Sigmoid colon (tissue), 7 donors: ENCODE data around the gene EHBP1. TPM values are rescaled to one million over a fixed set of nuclear protein-coding genes. Genes with fewer than 3 reads are reported as not detected.

Experiments
- DNase-seq: peaks from one replicate; pipeline ENCODE4 v3.0.0-alpha.2; 2019
- H3K27ac ChIP-seq, 4 donors: fragments of 200-600 bp; sonication (generic); one replicate each; pipeline ENCODE4 v1.5.1; 2016 to 2019; ENCODE audit warnings: mild to moderate bottlenecking in 1 of 4
- H3K27me3 ChIP-seq, 3 donors: fragments of 200-600 bp; sonication (generic); one replicate each; pipeline ENCODE4 v1.5.1; 2019; ENCODE audit warnings: mild to moderate bottlenecking in 1 of 3
- H3K36me3 ChIP-seq, 4 donors: fragments of 200-600 bp; sonication (generic); one replicate each; pipeline ENCODE4 v1.5.1; 2016 to 2019
- H3K4me1 ChIP-seq, 4 donors: fragments of 200-600 bp; sonication (generic); one replicate each; pipeline ENCODE4 v1.5.1; 2017 to 2019
- H3K4me3 ChIP-seq, 4 donors: fragments of 200-600 bp; sonication (generic); one replicate each; pipeline ENCODE4 v1.5.1; 2017 to 2019; ENCODE audit warnings: mild to moderate bottlenecking in 2 of 4, moderate library complexity in 1 of 4
- H3K9me3 ChIP-seq, 4 donors: fragments of 200-600 bp in 3 of 4; sonication (generic) in 3 of 4; one replicate each; pipeline versions ENCODE4 v1.5.1 to v1.6.1; 2013 to 2019
- EP300 ChIP-seq, 4 donors: sonication (generic); formaldehyde crosslinking; IDR thresholded peaks; one replicate each; pipeline ENCODE4 v1.6.1; 2017; ENCODE audit warnings: antibody characterized with exemption in 4 of 4
- POLR2A ChIP-seq, 2 donors: fragments of 450-650 bp; IDR thresholded peaks; one replicate each; pipeline ENCODE4 v1.6.1; 2016; ENCODE audit warnings: antibody characterized with exemption in 2 of 2, mild to moderate bottlenecking in 2 of 2, moderate library complexity in 2 of 2
- POLR2AphosphoS5 ChIP-seq, 4 donors: sonication (generic); formaldehyde crosslinking; IDR thresholded peaks; one replicate each; pipeline ENCODE4 v1.6.1; 2017; ENCODE audit warnings: antibody characterized with exemption in 4 of 4
- WGBS, 2 donors: extraction: QIAGEN DNeasy Blood & Tissue Kit; methylation state at CpG; one replicate each; pipeline ENCODE4 v1.1.7; 2013; 5-methylcytosine and 5-hydroxymethylcytosine counted together
- intact Hi-C: fragments of 100-400 bp; cut with DNase I; formaldehyde crosslinking; loops from one replicate; pipeline ENCODE4 v1.15.1; 2023
- polyA plus RNA-seq, 3 donors: library from polyadenylated mRNA; stranded (reverse); fragments of 200-250 nt; gene quantifications; one replicate each; pipeline ENCODE4 v1.2.3, GENCODE V29; 2013
- total RNA-seq, 4 donors: library from RNA; depleted of rRNA; stranded (reverse); fragments of >200 nt; gene quantifications; one replicate each; pipeline ENCODE4 v1.1.0, GENCODE V29; 2016
- TF ChIP-seq, protein P1 (sequence below), 4 experiments: fragments of 450-650 bp in 3 of 4; fragments of 200-600 bp in 1 of 4; IDR thresholded peaks; one replicate each; pipeline ENCODE4 v1.5.1; 2016 to 2019; ENCODE audit warnings: antibody characterized with exemption in 4 of 4, mild to moderate bottlenecking in 3 of 4, moderate library complexity in 2 of 4
- donor health status: healthy with polysubstance abuse.
- donor health status: Bipolar disorder and iron deficiency.
- donor health status: healthy.

The EHBP1 gene
- total and polyA plus RNA-seq, 7 donors = 12.7 to 161 (median 121) TPM

DNA sequence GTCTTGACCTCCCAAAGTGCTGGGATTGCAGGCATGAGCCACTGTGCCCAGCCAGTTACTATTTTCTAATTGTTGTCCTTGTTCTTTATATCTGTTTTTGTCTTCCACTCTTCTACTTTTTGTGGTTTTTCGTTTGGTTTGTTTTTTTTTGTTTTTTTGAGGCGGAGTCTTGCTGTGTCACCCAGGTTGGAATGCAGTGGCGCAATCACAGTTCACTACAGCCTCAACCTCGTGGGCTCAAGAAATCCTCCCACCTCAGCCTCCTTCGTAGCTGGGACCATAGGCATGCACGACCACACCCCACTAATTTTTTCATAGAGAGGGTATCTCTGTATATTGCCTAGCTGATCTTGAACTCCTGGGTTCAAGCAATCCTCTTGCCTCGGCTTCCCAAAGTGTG is 100.7 kb downstream of the EHBP1 start:
- no peak for TF ChIP-seq EP300 (IDR thresholded peaks at IDR 0.05)
- no peak for TF ChIP-seq POLR2AphosphoS5 (IDR thresholded peaks at IDR 0.05)
- TF ChIP-seq, protein P1, sequence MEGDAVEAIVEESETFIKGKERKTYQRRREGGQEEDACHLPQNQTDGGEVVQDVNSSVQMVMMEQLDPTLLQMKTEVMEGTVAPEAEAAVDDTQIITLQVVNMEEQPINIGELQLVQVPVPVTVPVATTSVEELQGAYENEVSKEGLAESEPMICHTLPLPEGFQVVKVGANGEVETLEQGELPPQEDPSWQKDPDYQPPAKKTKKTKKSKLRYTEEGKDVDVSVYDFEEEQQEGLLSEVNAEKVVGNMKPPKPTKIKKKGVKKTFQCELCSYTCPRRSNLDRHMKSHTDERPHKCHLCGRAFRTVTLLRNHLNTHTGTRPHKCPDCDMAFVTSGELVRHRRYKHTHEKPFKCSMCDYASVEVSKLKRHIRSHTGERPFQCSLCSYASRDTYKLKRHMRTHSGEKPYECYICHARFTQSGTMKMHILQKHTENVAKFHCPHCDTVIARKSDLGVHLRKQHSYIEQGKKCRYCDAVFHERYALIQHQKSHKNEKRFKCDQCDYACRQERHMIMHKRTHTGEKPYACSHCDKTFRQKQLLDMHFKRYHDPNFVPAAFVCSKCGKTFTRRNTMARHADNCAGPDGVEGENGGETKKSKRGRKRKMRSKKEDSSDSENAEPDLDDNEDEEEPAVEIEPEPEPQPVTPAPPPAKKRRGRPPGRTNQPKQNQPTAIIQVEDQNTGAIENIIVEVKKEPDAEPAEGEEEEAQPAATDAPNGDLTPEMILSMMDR (IDR thresholded peaks at IDR 0.05) = no peak
- no peak for TF ChIP-seq POLR2A (IDR thresholded peaks at IDR 0.05)
- Histone ChIP-seq H3K36me3 (peaks cover 0 to 6% (median 2%) of the 10 kb centered on the region in 4 donors), H3K27me3 (no peaks in the 10 kb centered on the region), H3K4me1 (peaks cover 0 to 19% (median 8%) of the 10 kb centered on the region in 4 donors), H3K9me3 (peaks cover 0 to 2% (median 0%) of the 10 kb centered on the region in 4 donors), H3K4me3 (no peak overlapping the region), H3K27ac (no peak overlapping the region)
- 96% methylated on average over 7 of the region's 7 CpGs for WGBS, 2 donors
- no peak for DNase-seq
- intact Hi-C loops = no loop called here

GRCh38 chr2:62808554-62808953 is 103.0 kb downstream of the EHBP1 start:
- peaks cover 0 to 29% (median 11%) of the 10 kb centered on the region in 4 donors for H3K4me1 ChIP-seq
- TF ChIP-seq POLR2AphosphoS5 (IDR thresholded peaks at IDR 0.05) (no peak), POLR2A (IDR thresholded peaks at IDR 0.05) (no peak), EP300 (IDR thresholded peaks at IDR 0.05) (no peak)
- TF ChIP-seq, protein P1 (IDR thresholded peaks at IDR 0.05) = no peak
- no peak for DNase-seq
- no peaks in the 10 kb centered on the region for H3K27me3 ChIP-seq
- H3K27ac ChIP-seq = no peak overlapping the region
- intact Hi-C loops = no loop called here
- H3K36me3 ChIP-seq = peaks cover 0 to 6% (median 2%) of the 10 kb centered on the region in 4 donors
- H3K4me3 ChIP-seq = no peak overlapping the region
- 93 to 98% methylated on average over 2 of the region's 2 CpGs for WGBS, 2 donors
- peaks cover 0 to 2% (median 0%) of the 10 kb centered on the region in 4 donors for H3K9me3 ChIP-seq

DNA sequence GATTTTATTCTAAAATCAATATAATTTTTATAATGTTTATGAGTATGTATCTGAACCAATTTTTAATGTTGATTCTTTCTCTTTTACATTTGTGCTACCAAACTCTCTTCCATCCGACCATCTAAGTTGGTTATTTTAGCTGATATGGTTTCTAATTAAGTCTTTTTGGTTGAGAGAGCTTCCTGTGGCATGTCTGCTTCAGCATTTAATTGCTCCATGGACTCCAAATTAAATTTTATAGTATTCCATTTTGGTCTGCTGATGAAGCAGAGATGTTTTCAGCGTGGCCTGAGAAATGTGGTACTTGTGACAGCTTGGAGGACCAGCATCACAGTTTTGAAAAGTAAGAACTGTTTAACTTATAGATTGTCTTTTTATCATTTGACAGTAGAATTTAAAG is 105.6 kb downstream of the EHBP1 start:
- WGBS, 2 donors = 87 to 96% methylated on average over 2 of the region's 2 CpGs
- Histone ChIP-seq H3K4me1 (peaks cover 0 to 39% (median 22%) of the 10 kb centered on the region in 4 donors), H3K36me3 (peaks cover 0 to 4% (median under 1%) of the 10 kb centered on the region in 4 donors), H3K27ac (no peak overlapping the region), H3K4me3 (no peak overlapping the region), H3K27me3 (no peaks in the 10 kb centered on the region), H3K9me3 (peaks cover 0 to 2% (median 0%) of the 10 kb centered on the region in 4 donors)
- TF ChIP-seq EP300 (IDR thresholded peaks at IDR 0.05) = no peak
- TF ChIP-seq POLR2A (IDR thresholded peaks at IDR 0.05) = no peak
- TF ChIP-seq, protein P1 (IDR thresholded peaks at IDR 0.05) = no peak
- TF ChIP-seq POLR2AphosphoS5 (IDR thresholded peaks at IDR 0.05) = no peak
- intact Hi-C loops = no loop called here
- no peak for DNase-seq

DNA sequence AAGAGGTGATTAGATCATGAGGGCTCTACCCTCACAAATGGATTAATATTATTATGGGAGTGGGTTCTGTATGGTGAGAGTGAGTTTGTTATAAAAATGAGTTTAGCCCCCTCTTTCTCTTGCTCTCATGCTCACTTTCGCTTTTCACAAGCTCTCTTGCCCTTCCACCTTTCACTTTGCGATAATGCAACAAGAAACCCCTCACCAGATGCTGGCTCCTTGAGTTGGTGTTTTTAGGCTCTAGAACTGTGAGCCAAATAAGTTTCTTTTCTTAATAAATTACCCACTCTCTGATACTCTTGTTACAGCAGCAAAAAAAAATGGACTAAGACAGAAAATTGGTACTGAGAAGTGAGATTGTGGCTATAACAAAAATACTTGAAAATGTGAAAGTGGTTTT is 106.5 kb downstream of the EHBP1 start:
- Histone ChIP-seq H3K27ac (no peak overlapping the region), H3K4me1 (peaks cover 0 to 44% (median 25%) of the 10 kb centered on the region in 4 donors), H3K4me3 (no peak overlapping the region), H3K27me3 (no peaks in the 10 kb centered on the region), H3K9me3 (peaks cover 0 to 2% (median 0%) of the 10 kb centered on the region in 4 donors), H3K36me3 (peaks cover 0 to 1% (median 0%) of the 10 kb centered on the region in 4 donors)
- no peak for TF ChIP-seq POLR2AphosphoS5 (IDR thresholded peaks at IDR 0.05)
- intact Hi-C loops = no loop called here
- 89 to 97% methylated on average over 2 of the region's 2 CpGs for WGBS, 2 donors
- no peak for DNase-seq

DNA sequence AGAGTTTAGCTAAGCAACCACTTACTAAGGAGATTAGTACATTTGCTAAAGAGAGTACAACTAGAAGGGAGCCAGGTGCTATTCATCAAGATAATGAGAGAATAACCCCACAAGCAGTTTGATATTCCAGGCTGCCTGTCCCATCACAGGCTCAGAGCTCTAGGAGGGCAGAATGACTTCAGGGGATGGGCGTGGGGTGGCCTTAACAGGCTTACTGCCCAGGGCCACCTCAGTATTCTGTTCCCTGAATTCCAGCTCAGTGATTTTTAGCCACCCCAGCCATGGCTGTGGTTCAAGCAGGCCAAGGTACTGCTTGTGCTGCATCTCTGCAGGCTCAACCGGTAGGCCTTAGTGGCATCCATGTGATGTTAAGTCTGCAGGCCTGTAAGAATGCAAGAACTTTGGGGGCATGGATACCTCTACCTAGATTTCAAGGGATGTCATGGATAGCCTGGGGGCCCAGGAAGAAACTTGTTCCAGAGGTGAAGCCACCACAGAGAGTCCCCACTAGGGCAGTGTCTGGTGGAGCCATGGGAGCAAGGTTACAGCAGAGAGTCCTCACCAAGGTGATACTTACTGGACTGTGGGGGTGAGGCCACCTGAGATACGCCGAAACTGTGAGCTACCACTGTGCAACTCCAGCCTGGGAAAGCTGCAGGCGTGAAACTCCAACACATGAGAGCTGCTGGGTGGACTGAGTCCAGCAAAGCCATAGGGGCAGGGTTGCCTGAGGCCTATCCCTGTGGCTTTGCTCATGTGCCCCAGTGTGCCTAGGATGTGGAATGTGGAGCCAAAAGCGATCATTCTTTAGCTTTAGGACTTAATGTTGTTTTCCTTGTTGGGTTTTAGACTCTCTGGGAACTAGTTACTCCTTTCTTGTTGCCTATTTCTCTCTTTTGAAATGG is 107.7 kb downstream of the EHBP1 start:
- TF ChIP-seq POLR2AphosphoS5 (IDR thresholded peaks at IDR 0.05) = no peak
- TF ChIP-seq, protein P1 (IDR thresholded peaks at IDR 0.05) = no peak
- DNase-seq = no peak
- Histone ChIP-seq H3K9me3 (no peaks in the 10 kb centered on the region), H3K4me1 (peaks cover 0 to 51% (median 25%) of the 10 kb centered on the region in 4 donors), H3K36me3 (no peaks in the 10 kb centered on the region), H3K4me3 (no peak overlapping the region), H3K27ac (no peak overlapping the region), H3K27me3 (no peaks in the 10 kb centered on the region)
- 79 to 82% methylated on average over 6 of the region's 6 CpGs for WGBS, 2 donors
- intact Hi-C loops = no loop called here
